Lower lobe of right lung (tissue), 2 donors: ENCODE measurements around the gene IL18. TPM values are rescaled to one million over a fixed set of nuclear protein-coding genes. Genes with fewer than 3 reads are reported as not detected.
"Not testable (repeated sequence)": the region's sequence is repeated elsewhere in the genome, so short reads cannot be mapped to it uniquely, and the experiment has no call there.

Source experiments
- ATAC-seq, 2 donors: fragments of 200-7000 bp; cut with Tn5 transposase; one replicate each; pipeline ENCODE4 v1.9.1; 2020 to 2022; ENCODE audit warnings: mild to moderate bottlenecking in 2 of 2, moderate library complexity in 2 of 2
- DNase-seq: peaks from one replicate; pipeline ENCODE4 v3.0.0-alpha.2; 2020
- H3K27ac ChIP-seq: fragments of 200-600 bp; one replicate; pipeline ENCODE4 v1.8.0; 2022
- H3K27me3 ChIP-seq: fragments of 200-600 bp; one replicate; pipeline ENCODE4 v1.8.0; 2022; ENCODE audit warnings: low read depth
- H3K36me3 ChIP-seq: fragments of 200-600 bp; one replicate; pipeline ENCODE4 v1.8.0; 2022; ENCODE audit warnings: mild to moderate bottlenecking
- H3K4me1 ChIP-seq: fragments of 200-600 bp; one replicate; pipeline ENCODE4 v1.8.0; 2022
- H3K4me3 ChIP-seq: fragments of 200-600 bp; one replicate; pipeline ENCODE4 v1.8.0; 2022; ENCODE audit warnings: mild to moderate bottlenecking
- H3K9me3 ChIP-seq: fragments of 200-600 bp; one replicate; pipeline ENCODE4 v1.8.0; 2022
- intact Hi-C: fragments of 100-400 bp; cut with DNase I; formaldehyde crosslinking; loops from one replicate; pipeline ENCODE4 v1.11.0; 2022
- total RNA-seq: library from RNA; stranded (reverse); fragmentation: NEBNext Ultra II Directional; extraction: Animal tissue kit (Norgen Biotek cat#: 25700); gene quantifications from one replicate; pipeline ENCODE4 v1.2.1, GENCODE V29; 2021
- TF ChIP-seq, protein P1 (sequence below): fragments of 200-600 bp; IDR thresholded peaks from one replicate; pipeline ENCODE4 v1.8.0; 2022; ENCODE audit warnings: antibody characterized with exemption, mild to moderate bottlenecking
- donor health status: DM: no; HTN: yes; CAD: no; lungs with severe emphysema.

IL18 gene
- total RNA-seq, 1 donor from 2014 or later, result 48.7 TPM

- Histone ChIP-seq H3K27me3 (no peaks in the 10 kb centered on the region), H3K36me3 (peaks cover 26% of the 10 kb centered on the region), H3K4me3 (no peak overlapping the region), H3K27ac (no peak overlapping the region), H3K9me3 (no peaks in the 10 kb centered on the region), H3K4me1 (no peaks in the 10 kb centered on the region)
- DNase-seq (no peak), ATAC-seq (no peak)
- TF ChIP-seq, protein P1, sequence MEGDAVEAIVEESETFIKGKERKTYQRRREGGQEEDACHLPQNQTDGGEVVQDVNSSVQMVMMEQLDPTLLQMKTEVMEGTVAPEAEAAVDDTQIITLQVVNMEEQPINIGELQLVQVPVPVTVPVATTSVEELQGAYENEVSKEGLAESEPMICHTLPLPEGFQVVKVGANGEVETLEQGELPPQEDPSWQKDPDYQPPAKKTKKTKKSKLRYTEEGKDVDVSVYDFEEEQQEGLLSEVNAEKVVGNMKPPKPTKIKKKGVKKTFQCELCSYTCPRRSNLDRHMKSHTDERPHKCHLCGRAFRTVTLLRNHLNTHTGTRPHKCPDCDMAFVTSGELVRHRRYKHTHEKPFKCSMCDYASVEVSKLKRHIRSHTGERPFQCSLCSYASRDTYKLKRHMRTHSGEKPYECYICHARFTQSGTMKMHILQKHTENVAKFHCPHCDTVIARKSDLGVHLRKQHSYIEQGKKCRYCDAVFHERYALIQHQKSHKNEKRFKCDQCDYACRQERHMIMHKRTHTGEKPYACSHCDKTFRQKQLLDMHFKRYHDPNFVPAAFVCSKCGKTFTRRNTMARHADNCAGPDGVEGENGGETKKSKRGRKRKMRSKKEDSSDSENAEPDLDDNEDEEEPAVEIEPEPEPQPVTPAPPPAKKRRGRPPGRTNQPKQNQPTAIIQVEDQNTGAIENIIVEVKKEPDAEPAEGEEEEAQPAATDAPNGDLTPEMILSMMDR, result no peak
- intact Hi-C loops, result no loop called here
Measured at GRCh38 chr11:112100462-112100861, 63.4 kb downstream of the IL18 start.

DNA sequence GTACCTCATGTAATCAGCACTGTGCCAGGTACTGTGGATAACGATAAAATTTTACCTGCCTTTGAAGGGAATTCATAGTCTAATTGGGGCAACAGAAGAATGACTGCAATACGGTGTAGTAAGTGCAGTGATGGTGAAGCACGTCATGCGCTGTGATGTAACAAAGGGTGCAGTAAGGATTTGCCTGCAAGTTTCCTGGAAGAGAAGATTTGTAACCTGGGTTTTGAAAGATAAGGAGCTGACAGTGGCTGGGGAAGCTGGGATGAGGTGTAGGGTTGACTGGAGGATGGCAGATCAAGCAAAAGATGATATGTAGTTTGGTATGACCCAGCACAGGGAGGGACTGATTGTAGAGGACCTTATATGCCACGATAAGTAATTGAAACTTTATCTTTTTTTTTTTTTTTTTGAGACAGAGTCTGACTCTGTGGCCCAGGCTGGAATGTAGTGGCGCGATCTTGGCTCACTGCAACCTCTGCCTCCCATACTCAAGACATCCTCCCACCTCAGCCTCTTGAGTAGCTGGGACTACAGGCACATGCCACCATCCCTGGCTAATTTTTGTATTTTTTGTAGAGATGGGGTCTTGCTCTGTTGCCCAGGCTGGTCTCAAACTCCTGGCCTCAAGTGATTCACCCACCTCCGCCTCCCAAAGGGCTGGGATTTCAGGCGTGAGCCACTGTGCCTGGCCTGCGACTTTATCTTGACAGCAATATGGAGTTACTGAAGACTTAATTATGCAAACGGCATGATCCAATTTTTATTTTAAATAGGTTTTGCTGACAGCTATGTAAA lies 66.0 kb downstream of the IL18 start:
- Histone ChIP-seq H3K4me1 (no peaks in the 10 kb centered on the region), H3K4me3 (no peak overlapping the region), H3K9me3 (no peaks in the 10 kb centered on the region), H3K27me3 (no peaks in the 10 kb centered on the region), H3K36me3 (peaks cover 51% of the 10 kb centered on the region), H3K27ac (no peak overlapping the region)
- TF ChIP-seq, protein P1, result no peak
- no peak for DNase-seq
- ATAC-seq, result no peak
- intact Hi-C loops, result no loop called here

GRCh38 chr11:112096194-112096593 lies 67.7 kb downstream of the IL18 start:
- DNase-seq, result no peak
- no peak overlapping the region for H3K27ac ChIP-seq
- TF ChIP-seq, protein P1, result no peak
- H3K36me3 ChIP-seq, result peaks cover 68% of the 10 kb centered on the region
- H3K9me3 ChIP-seq, result no peaks in the 10 kb centered on the region
- no peak for ATAC-seq
- intact Hi-C loops, result no loop called here
- no peaks in the 10 kb centered on the region for H3K27me3 ChIP-seq
- H3K4me3 ChIP-seq, result no peak overlapping the region
- no peaks in the 10 kb centered on the region for H3K4me1 ChIP-seq

DNA sequence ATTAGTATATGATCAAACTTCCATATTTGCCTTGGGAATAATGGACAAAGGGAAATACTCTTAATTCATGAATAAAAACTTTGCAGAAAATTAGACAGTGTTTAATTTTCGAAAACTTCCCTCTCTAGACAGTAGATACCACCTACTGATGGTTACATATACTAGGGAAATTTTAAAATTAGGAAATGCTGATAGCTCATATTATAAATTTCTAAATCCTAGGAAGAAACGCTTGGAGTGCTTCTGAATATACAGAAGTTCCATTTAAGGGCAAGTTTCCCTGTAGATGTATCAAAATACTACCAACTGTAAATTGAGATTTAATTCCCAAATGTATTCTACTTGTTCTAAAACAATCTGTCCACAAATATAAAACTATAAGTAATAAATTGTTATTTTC lies 68.6 kb downstream of the IL18 start:
- DNase-seq, H3K4me1 ChIP-seq, H3K4me3 ChIP-seq, ATAC-seq, intact Hi-C loops, H3K27me3 ChIP-seq, H3K9me3 ChIP-seq, H3K27ac ChIP-seq: not testable (repeated sequence)
- H3K36me3 ChIP-seq, result peaks cover 77% of the 10 kb centered on the region

Other genes starting within 250 kb of the IL18 start
- gene C11orf52, start 245.2 kb downstream of the IL18 start, total RNA-seq, result 14.6 TPM
- gene DIXDC1, start 226.8 kb downstream of the IL18 start, total RNA-seq, result 13.2 TPM
- 26.1 TPM for gene DLAT, start 138.7 kb downstream of the IL18 start, total RNA-seq
- gene PIH1D2, start 90.1 kb downstream of the IL18 start, total RNA-seq, result 6.4 TPM
- gene NKAPD1, start 89.8 kb downstream of the IL18 start, total RNA-seq, result 20.6 TPM
- gene TIMM8B, start 77.3 kb downstream of the IL18 start, total RNA-seq, result 35.9 TPM
- gene SDHD, start 77.2 kb downstream of the IL18 start, total RNA-seq, result 91.2 TPM
- not detected for gene TEX12, start 3.3 kb upstream of the IL18 start, total RNA-seq
- gene BCO2, start 11.4 kb upstream of the IL18 start, total RNA-seq, result 8.9 TPM
- 22.8 TPM for gene PTS, start 62.3 kb upstream of the IL18 start, total RNA-seq
- not detected for gene PLET1, start 96.8 kb upstream of the IL18 start, total RNA-seq